Measurements from ENCODE around the gene HSD11B1.

GRCh38 chr1:209769171-209769904, 64.7 kb downstream of the HSD11B1 start:
- TF ChIP-seq, protein P1, sequence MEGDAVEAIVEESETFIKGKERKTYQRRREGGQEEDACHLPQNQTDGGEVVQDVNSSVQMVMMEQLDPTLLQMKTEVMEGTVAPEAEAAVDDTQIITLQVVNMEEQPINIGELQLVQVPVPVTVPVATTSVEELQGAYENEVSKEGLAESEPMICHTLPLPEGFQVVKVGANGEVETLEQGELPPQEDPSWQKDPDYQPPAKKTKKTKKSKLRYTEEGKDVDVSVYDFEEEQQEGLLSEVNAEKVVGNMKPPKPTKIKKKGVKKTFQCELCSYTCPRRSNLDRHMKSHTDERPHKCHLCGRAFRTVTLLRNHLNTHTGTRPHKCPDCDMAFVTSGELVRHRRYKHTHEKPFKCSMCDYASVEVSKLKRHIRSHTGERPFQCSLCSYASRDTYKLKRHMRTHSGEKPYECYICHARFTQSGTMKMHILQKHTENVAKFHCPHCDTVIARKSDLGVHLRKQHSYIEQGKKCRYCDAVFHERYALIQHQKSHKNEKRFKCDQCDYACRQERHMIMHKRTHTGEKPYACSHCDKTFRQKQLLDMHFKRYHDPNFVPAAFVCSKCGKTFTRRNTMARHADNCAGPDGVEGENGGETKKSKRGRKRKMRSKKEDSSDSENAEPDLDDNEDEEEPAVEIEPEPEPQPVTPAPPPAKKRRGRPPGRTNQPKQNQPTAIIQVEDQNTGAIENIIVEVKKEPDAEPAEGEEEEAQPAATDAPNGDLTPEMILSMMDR (IDR thresholded peaks at IDR 0.05) = no peak
- no peak for TF ChIP-seq POLR2A (IDR thresholded peaks at IDR 0.05)

All from Peyer's patch (tissue), 4 donors.